ENCODE measurements around the gene CLSTN2. TPM values are rescaled to one million over a fixed set of nuclear protein-coding genes. Genes with fewer than 3 reads are reported as not detected.

CLSTN2 gene
- total RNA-seq, 1 experiment from 2014 or later = 0.02 TPM

DNA sequence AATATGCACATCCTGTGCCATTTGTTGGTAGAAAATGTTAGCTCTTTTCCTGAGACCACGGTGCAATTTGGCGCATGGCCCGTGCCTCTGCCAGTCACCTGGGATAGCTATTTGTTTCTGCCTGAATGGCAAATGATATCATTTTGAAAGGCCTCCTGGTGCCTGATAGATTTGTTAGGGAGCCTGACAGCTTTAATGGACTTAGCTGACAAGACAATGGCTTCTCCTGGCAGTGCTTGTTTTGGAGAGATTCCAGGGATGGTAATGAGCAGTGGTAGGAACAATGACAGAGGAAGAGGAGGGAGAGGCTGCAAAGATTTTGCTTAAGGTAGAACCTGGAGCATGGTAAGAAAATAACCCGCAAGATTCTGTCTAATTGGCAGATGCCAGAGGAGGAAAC is 268.5 kb downstream of the CLSTN2 start (continued):
- TF ChIP-seq, protein P1, sequence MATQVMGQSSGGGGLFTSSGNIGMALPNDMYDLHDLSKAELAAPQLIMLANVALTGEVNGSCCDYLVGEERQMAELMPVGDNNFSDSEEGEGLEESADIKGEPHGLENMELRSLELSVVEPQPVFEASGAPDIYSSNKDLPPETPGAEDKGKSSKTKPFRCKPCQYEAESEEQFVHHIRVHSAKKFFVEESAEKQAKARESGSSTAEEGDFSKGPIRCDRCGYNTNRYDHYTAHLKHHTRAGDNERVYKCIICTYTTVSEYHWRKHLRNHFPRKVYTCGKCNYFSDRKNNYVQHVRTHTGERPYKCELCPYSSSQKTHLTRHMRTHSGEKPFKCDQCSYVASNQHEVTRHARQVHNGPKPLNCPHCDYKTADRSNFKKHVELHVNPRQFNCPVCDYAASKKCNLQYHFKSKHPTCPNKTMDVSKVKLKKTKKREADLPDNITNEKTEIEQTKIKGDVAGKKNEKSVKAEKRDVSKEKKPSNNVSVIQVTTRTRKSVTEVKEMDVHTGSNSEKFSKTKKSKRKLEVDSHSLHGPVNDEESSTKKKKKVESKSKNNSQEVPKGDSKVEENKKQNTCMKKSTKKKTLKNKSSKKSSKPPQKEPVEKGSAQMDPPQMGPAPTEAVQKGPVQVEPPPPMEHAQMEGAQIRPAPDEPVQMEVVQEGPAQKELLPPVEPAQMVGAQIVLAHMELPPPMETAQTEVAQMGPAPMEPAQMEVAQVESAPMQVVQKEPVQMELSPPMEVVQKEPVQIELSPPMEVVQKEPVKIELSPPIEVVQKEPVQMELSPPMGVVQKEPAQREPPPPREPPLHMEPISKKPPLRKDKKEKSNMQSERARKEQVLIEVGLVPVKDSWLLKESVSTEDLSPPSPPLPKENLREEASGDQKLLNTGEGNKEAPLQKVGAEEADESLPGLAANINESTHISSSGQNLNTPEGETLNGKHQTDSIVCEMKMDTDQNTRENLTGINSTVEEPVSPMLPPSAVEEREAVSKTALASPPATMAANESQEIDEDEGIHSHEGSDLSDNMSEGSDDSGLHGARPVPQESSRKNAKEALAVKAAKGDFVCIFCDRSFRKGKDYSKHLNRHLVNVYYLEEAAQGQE (IDR thresholded peaks at IDR 0.05; ENCODE audit: low read depth) = no peak
- TF ChIP-seq SP1 (IDR thresholded peaks at IDR 0.05; ENCODE audit: low read depth) (no peak), ZFX (IDR thresholded peaks at IDR 0.05) (no peak), RAD21 (IDR thresholded peaks at IDR 0.05; ENCODE audit: low read depth) (no peak), FOSL1 (IDR thresholded peaks at IDR 0.05; ENCODE audit: low read depth) (no peak), ZNF274 (IDR thresholded peaks at IDR 0.05; ENCODE audit: low read depth, low read length) (no peak)

- ChIA-PET CTCF (no interaction called here), POLR2A (no interaction called here), RAD21 (ENCODE audit: low non-redundant PET in 1 of 2, low total read pairs in 2 of 2, uncharacterized antibody in 2 of 2, unreplicated experiment in 2 of 2) (no interaction called here)
- H3K36me3 ChIP-seq (ENCODE audit: control insufficient read depth in 1 of 2, insufficient read depth in 2 of 2, low read length in 2 of 2) = no peaks in the 10 kb centered on the region
- H3K4me2 ChIP-seq (ENCODE audit: low read length) = no peak overlapping the region
- H3K4me3 ChIP-seq (replicated peaks in 1 of 2; ENCODE audit: low read depth in 1 of 2, low read length in 2 of 2) = no peak overlapping the region
- H3K79me2 ChIP-seq (ENCODE audit: insufficient read depth, low read length) = no peaks in the 10 kb centered on the region
- ATAC-seq (no peak), DNase-seq (ENCODE audit: low read depth, low spot score) (no peak)
- H3K9me3 ChIP-seq (ENCODE audit: control insufficient read depth in 1 of 2, insufficient read depth in 1 of 2, low read depth in 1 of 2, low read length in 2 of 2) = no peaks in the 10 kb centered on the region
- H3K27me3 ChIP-seq (ENCODE audit: insufficient read depth, low read length) = peaks cover 24% of the 10 kb centered on the region
- H3K27ac ChIP-seq (ENCODE audit: low read depth, low read length) = no peak overlapping the region
- H3K9me2 ChIP-seq (ENCODE audit: insufficient read depth) = no peaks in the 10 kb centered on the region
- H2AFZ ChIP-seq (ENCODE audit: low read depth, low read length, poor library complexity, severe bottlenecking) = no peak overlapping the region
- no TSS peak for BruUV-seq (replicated peaks)
- intact Hi-C loops (cut with micrococcal nuclease) = no loop called here
- no peaks in the 10 kb centered on the region for H3K4me1 ChIP-seq (ENCODE audit: control insufficient read depth in 1 of 2, insufficient read depth in 2 of 2, low read length in 2 of 2)
- no peaks in the 10 kb centered on the region for H4K20me1 ChIP-seq (ENCODE audit: insufficient read depth)
- H3K9ac ChIP-seq (ENCODE audit: low read length) = no peak overlapping the region
- TF ChIP-seq ATF3 (IDR thresholded peaks at IDR 0.05) (no peak), POLR2AphosphoS5 (IDR thresholded peaks at IDR 0.05; ENCODE audit: low read depth, low read length) (no peak), RAD21 (IDR thresholded peaks at IDR 0.05; ENCODE audit: low read depth) (no peak), JUND (IDR thresholded peaks at IDR 0.05) (no peak), CEBPB (IDR thresholded peaks at IDR 0.05; ENCODE audit: low read depth) (no peak), YY1 (IDR thresholded peaks at IDR 0.05; ENCODE audit: extremely low read depth, insufficient replicate concordance, low read depth, low read length) (no peak), SP1 (IDR thresholded peaks at IDR 0.05; ENCODE audit: low read depth) (no peak), ZNF274 (IDR thresholded peaks at IDR 0.05; ENCODE audit: low read depth, low read length) (no peak)
Observed at GRCh38 chr3:140204271-140204984, 269.4 kb downstream of the CLSTN2 start.

Data from HCT116 (cell line).